Effector memory CD4-positive, alpha-beta T cell (primary cell): ENCODE results near the gene SHISA4.
"Not testable (repeated sequence)": the region's sequence is repeated elsewhere in the genome, so short reads cannot be mapped to it uniquely, and the experiment has no call there.

Experiments used
- DNase-seq, 3 donors: peaks; one replicate each; pipeline ENCODE4 v3.0.0-alpha.2; 2020
- H3K27ac ChIP-seq: 2 replicates; pipeline ENCODE4 v1.7.0; 2013; ENCODE audit warnings: mild to moderate bottlenecking, low read length, moderate library complexity; ENCODE audit not compliant: insufficient read depth, poor library complexity, severe bottlenecking
- H3K27me3 ChIP-seq: replicated peaks from 2 replicates; pipeline ENCODE4 v1.7.0; 2013; ENCODE audit warnings: mild to moderate bottlenecking, low read length; ENCODE audit not compliant: insufficient read depth, control insufficient read depth, poor library complexity, severe bottlenecking
- H3K36me3 ChIP-seq: 2 replicates; pipeline ENCODE4 v1.7.0; 2013; ENCODE audit warnings: mild to moderate bottlenecking, low read length, moderate library complexity; ENCODE audit not compliant: control insufficient read depth, insufficient read depth
- H3K4me1 ChIP-seq: 2 replicates; pipeline ENCODE4 v1.7.0; 2013; ENCODE audit warnings: low read length, mild to moderate bottlenecking; ENCODE audit not compliant: control insufficient read depth, insufficient read depth, poor library complexity, severe bottlenecking
- H3K4me3 ChIP-seq: 2 replicates; pipeline ENCODE4 v1.7.0; 2013; ENCODE audit warnings: low read length, low read depth, mild to moderate bottlenecking; ENCODE audit not compliant: insufficient read depth, poor library complexity, severe bottlenecking
- H3K9me3 ChIP-seq: 2 replicates; pipeline ENCODE4 v1.7.0; 2013; ENCODE audit warnings: mild to moderate bottlenecking, low read length, moderate library complexity; ENCODE audit not compliant: control insufficient read depth

Gene SHISA4

GRCh38 chr1:201940316-201940715, 51.6 kb downstream of the SHISA4 start:
- DNase-seq, H3K4me3 ChIP-seq, H3K36me3 ChIP-seq, H3K9me3 ChIP-seq, H3K27me3 ChIP-seq, H3K4me1 ChIP-seq, H3K27ac ChIP-seq: not testable (repeated sequence)

DNA sequence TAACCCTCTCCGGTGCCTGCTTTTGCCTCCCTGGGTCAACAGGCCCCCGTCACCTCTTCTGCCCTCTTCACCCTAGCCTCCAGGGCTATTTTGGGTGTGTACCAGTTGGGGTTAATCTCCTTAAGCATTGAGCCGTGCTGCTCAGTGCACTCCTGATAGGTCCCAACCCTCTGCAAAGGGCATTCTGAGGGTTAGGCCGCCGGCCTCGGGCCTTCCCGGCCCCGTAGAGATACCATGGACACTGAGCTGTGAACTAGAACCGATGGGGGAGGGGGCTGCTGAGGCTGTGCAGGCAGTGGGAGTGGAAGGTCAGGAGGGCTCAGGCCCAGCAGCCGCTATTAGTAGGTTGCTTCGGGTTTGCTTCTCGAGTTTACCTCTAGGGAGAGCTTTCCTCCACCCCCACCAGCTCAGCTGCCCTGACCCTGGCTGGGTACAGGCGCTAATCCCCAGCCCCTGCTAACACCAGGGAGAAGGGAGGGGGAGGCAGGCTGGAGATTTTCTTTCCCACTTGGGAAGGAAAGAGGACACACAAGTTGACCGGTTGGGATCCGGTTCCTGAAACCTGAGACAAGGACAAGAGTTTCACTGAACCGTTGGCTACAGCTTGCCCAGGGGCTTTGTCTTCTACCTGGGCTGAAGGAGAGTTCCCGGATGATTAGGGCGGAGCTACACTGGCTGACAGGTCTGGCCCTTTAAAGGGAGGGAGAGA, 52.9 kb downstream of the SHISA4 start:
- H3K27ac ChIP-seq = no peak overlapping the region
- H3K36me3 ChIP-seq = no peaks in the 10 kb centered on the region
- peaks cover 7% of the 10 kb centered on the region for H3K27me3 ChIP-seq
- no peak for DNase-seq
- H3K4me1 ChIP-seq = no peaks in the 10 kb centered on the region
- H3K9me3 ChIP-seq = no peaks in the 10 kb centered on the region
- no peak overlapping the region for H3K4me3 ChIP-seq

- no peak for DNase-seq
- no peak overlapping the region for H3K27ac ChIP-seq
- H3K27me3 ChIP-seq = peaks cover 9% of the 10 kb centered on the region
- H3K36me3 ChIP-seq = no peaks in the 10 kb centered on the region
- H3K4me1 ChIP-seq = no peaks in the 10 kb centered on the region
- no peak overlapping the region for H3K4me3 ChIP-seq
- no peaks in the 10 kb centered on the region for H3K9me3 ChIP-seq
Observed at GRCh38 chr1:201942129-201942495, 53.4 kb downstream of the SHISA4 start.
